ENCODE measurements around the gene SPRING1.

Gene SPRING1

GRCh38 chr12:116712458-116713303, 25.2 kb downstream of the SPRING1 start:
- DNase-seq: no peak
- intact Hi-C loops (cut with DNase I): no loop called here

GRCh38 chr12:116710370-116711150, 27.3 kb downstream of the SPRING1 start:
- DNase-seq: no peak
- intact Hi-C loops (cut with DNase I): no loop called here

- no peak for DNase-seq
- intact Hi-C loops (cut with DNase I): loop anchor here (2.0 to 10.0 kb wide), 3 partner anchors 27 to 575 kb away; partner anchors contain the start of gene MED13L
Measured at GRCh38 chr12:116709768-116710167, 28.1 kb downstream of the SPRING1 start.

DNA sequence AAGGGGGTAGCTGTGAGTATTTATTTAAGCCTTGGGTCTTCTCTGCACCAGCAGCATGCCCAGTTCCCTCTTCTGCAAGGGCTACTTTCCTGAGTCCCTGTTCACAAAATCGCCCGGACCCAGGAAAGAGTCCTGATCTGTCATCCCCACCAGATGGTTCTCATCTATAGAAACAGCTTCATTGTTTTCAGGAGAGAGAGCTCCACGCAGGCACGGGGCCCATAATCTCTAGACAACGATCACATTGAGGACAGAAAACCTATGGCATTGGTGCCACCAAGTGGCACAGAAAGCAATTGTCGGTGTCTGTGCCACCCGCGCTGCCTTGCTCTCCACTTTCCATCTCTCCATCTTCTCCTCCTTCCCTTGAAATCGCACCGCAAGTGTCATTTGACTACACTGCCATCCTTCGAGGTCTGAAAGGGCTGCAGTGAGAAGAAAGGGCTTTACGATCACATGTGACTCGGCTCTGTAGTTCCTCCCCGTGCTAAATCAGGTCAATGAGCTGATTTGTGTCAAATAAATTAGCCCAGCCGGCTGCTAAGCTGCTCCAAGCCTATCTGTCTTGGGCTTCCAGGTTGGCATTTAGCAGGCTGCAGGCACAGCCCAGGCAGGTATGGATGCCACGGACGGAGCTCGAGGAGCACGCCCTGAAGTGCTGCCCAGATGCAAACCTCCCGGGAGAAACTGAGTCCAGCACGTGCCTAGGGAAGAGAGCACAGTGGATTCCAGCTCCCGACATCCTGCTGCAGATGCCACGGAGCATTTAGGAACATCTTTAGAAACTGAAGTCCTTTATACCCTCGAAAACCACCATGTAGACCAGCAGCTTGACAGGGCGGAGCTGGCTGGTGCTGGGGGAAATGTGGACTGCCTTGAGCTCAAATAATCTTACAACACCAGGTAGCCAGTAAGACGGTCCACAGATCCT, 28.8 kb downstream of the SPRING1 start:
- intact Hi-C loops (cut with DNase I): loop anchor here (2.0 to 10.0 kb wide), 3 partner anchors 28 to 574 kb away; partner anchors contain the start of gene MED13L
- DNase-seq: peak; percentile 71 to 97 (median 86)

GRCh38 chr12:116707751-116708150, 30.1 kb downstream of the SPRING1 start:
- intact Hi-C loops (cut with DNase I): loop anchor here (2.0 to 10.0 kb wide), 3 partner anchors 29 to 573 kb away; partner anchors contain the start of gene MED13L
- no peak for DNase-seq

GRCh38 chr12:116703214-116703795, 34.6 kb downstream of the SPRING1 start:
- intact Hi-C loops (cut with DNase I): loop anchor here (2.0 to 10.0 kb wide), 3 partner anchors 179 to 569 kb away; partner anchors contain the start of gene MED13L
- DNase-seq: peak in 9 of 10 donors; percentile 49 to 95 (median 78)

DNA sequence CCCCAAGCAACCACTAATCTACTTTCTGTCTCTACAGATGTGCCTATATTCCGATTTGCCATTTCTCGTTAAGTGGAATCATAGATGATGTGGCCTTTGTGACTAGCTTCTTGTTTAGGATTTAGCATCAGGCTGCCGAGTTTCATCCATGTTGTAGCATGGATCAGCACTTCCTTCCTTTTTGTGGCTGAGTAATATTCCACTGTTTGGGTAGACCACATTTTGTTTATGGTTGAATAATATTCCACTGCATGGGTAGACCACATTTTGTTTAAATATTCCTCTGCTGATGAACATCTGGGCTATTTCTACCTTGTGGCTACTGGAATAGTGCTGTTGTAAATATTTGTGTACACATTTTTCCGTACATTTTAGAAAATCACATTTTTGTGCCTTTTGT, 36.4 kb downstream of the SPRING1 start:
- intact Hi-C loops (cut with DNase I): loop anchor here (10.0 kb wide), 2 partner anchors 427 to 567 kb away; partner anchors contain the start of gene MED13L
- no peak for DNase-seq

- intact Hi-C loops (cut with DNase I): loop anchor here (10.0 kb wide), 2 partner anchors 425 to 565 kb away; partner anchors contain the start of gene MED13L
- no peak for DNase-seq
Measured at GRCh38 chr12:116700066-116700465, 37.8 kb downstream of the SPRING1 start.

DNA sequence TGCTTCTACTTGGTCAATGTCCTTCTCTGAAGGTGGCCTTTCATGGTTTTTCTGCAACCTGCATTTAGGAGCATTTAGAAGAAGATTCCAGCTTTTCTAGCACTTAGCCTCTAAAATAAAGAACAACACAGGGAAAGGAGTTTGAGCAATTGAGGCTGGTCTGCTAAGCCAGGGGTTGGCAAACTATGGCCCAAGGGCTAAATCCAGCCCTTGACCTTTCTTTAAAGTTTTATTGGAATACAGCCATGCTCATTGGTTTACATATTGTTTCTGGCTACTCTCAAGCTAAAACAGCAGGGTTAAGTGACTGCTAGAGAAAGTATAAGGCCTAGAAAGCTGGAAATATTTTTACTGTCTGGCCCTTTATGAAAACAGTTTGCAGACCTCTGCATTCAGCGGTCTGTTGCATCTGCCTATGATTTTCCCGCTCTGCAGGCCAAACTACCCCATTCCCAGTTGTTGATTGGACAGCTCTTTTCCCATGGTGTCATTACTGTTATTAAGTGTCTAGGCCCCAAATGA, 39.3 kb downstream of the SPRING1 start:
- DNase-seq: no peak
- intact Hi-C loops (cut with DNase I): loop anchor here (5.0 kb wide), 1 partner anchor 686 kb away; no protein-coding TSS in a partner anchor

- intact Hi-C loops (cut with DNase I): loop anchor here (5.0 kb wide), 1 partner anchor 686 kb away; no protein-coding TSS in a partner anchor
- no peak for DNase-seq
Measured at GRCh38 chr12:116698116-116698515, 39.8 kb downstream of the SPRING1 start.

- DNase-seq: no peak
- intact Hi-C loops (cut with DNase I): loop anchor here (5.0 kb wide), 1 partner anchor 685 kb away; no protein-coding TSS in a partner anchor
Measured at GRCh38 chr12:116697716-116698115, 40.2 kb downstream of the SPRING1 start.

GRCh38 chr12:116697305-116697704, 40.6 kb downstream of the SPRING1 start:
- DNase-seq: peak in 4 of 10 donors; percentile 23 to 85 (median 28)
- intact Hi-C loops (cut with DNase I): loop anchor here (5.0 kb wide), 1 partner anchor 685 kb away; no protein-coding TSS in a partner anchor

GRCh38 chr12:116695464-116695725, 42.5 kb downstream of the SPRING1 start:
- intact Hi-C loops (cut with DNase I): loop anchor here (5.0 kb wide), 1 partner anchor 683 kb away; no protein-coding TSS in a partner anchor
- DNase-seq: no peak

GRCh38 chr12:116694653-116695463, 43.0 kb downstream of the SPRING1 start:
- intact Hi-C loops (cut with DNase I): loop anchor here (5.0 kb wide), 1 partner anchor 683 kb away; no protein-coding TSS in a partner anchor
- DNase-seq: no peak

DNA sequence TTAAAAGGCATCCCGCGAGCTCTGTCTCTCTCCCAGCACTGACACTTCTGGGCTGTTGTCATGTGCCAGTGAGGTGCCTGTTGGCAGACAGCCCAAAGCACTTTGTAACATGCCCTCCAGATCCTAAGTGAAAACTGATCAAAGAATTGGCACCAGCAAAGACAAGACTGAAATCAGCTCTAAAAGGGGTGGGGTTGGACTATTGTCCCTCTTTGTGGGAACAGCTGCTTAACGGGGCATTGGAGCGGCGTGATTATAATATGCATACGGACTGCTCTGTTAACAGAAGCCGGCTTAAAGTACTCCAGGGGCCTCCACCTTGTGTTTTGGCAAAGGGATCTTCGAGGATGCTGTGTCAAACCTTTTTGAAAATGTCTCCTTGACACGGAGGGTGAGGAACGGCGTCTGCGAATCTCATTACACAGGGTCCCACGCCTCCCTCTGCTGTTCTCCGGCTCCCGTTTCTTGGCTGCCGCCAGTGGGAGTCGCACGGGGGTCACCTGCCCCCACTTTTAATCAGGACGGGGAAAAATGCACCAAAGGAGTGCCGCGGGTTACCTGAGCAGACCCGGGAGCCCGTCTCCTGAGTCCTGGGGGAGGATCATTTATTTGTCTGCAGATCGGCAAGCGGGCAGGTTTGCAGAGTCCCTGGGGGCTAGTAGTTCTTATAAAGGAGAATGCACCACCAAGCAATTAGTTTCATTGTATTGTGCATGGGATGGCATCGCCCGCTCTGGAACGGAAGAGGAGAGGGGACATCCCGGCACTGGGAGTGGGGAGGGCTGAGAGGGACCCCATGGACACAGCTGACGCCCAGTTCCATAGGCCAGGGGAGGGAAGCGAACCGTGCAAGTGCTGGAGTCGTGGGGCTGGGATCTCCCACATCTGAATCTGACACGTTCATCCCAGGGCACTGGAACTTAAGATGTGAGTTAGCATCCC, 44.3 kb downstream of the SPRING1 start:
- DNase-seq: no peak
- intact Hi-C loops (cut with DNase I): no loop called here

DNA sequence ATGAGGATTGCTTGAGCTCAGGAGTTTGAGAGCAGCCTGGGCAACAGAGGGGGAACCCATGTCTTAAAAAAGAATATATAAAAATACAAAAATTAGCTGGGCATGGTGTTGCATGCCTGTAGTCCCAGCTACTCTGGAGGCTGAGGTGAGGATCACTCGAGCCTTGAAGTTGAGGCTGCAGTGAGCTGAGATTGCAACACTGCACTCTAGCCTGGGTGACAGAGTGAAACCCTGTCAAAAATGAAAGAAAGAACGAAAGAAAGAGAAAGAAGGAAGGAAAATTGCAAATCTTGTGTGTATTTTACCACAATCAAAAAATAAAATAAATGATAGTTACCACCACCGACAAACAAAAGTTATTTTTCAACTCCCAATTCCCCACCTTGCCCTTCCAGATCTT, 45.3 kb downstream of the SPRING1 start:
- DNase-seq: no peak
- intact Hi-C loops (cut with DNase I): no loop called here

- DNase-seq: no peak
- intact Hi-C loops (cut with DNase I): no loop called here
Measured at GRCh38 chr12:116691636-116692035, 46.2 kb downstream of the SPRING1 start.

Data from posterior cingulate gyrus (tissue), 11 donors.